Measurements from ENCODE around the gene PHACTR3. TPM values are rescaled to one million over a fixed set of nuclear protein-coding genes. Genes with fewer than 3 reads are reported as not detected.

PHACTR3 gene
- total and polyA plus RNA-seq, 10 donors: 1.4 to 15.0 (median 8.6) TPM

DNA sequence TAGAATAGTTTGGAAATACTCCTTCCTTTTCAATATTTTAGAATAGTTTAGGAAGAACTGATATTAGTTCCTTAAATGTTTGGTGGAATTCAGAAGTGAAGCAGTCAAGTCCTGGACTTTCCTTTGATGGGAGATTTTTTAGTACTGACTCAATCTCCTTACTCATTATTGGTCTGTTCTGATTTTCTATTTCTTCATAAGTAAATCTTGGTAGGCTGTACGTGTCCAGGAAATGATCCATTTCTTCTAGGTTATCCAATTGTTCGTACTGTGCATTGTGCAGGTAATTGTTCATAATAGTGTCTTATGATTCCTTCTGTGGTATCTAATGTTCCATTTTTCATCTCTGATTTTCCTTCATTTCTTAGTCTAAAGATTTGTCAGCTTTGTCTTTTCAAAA lies 190.2 kb downstream of the PHACTR3 start:
- Histone ChIP-seq H3K4me3 (no peak overlapping the region), H3K27me3 (replicated peaks in 1 of 7) (no peaks in the 10 kb centered on the region), H3K4me1 (no peaks in the 10 kb centered on the region), H3K9me3 (peaks cover 4 to 54% (median 44%) of the 10 kb centered on the region in 8 donors), H3K27ac (no peak overlapping the region), H3K36me3 (no peaks in the 10 kb centered on the region)
- no peak for TF ChIP-seq POLR2A (IDR thresholded peaks at IDR 0.05)
- no peak for TF ChIP-seq CTCF (IDR thresholded peaks at IDR 0.05 in 8 of 11, conservative IDR thresholded peaks at IDR 0.05 in 3 of 11)
- no peak for TF ChIP-seq POLR2AphosphoS5 (IDR thresholded peaks at IDR 0.05)
- intact Hi-C loops (cut with DNase I; ENCODE audit: low total_unique reads): no loop called here
- 61 to 76% (median 75%) methylated on average over 2 of the region's 2 CpGs for WGBS, 5 donors
- DNase-seq: no peak

DNA sequence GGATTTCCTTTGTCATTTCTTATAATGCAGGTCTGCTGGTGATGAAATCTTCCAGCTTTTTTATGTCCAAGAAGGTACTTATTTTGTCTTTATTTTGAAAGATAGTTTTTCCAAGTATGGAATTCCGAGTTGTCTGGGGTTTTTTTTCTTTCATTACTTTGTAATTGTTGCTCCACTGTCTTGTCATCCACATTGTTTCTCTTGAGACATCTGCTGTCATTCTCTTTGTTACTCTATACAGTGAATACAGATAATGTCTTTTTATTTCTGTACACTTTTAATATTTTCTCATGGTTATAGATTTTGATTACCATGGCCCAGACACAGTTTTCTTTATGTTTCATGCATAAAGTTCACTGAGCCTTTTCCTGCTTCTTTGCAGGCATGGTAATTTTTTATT lies 196.0 kb downstream of the PHACTR3 start:
- DNase-seq: no peak
- TF ChIP-seq POLR2A (IDR thresholded peaks at IDR 0.05) (no peak), POLR2AphosphoS5 (IDR thresholded peaks at IDR 0.05) (no peak), CTCF (IDR thresholded peaks at IDR 0.05 in 8 of 11, conservative IDR thresholded peaks at IDR 0.05 in 3 of 11) (no peak)
- H3K27me3 ChIP-seq (replicated peaks in 1 of 7): peaks cover 0 to under 1% (median 0%) of the 10 kb centered on the region in 7 donors
- H3K4me1 ChIP-seq: no peaks in the 10 kb centered on the region
- no peaks in the 10 kb centered on the region for H3K36me3 ChIP-seq
- H3K4me3 ChIP-seq: no peak overlapping the region
- WGBS, 5 donors: 43 to 76% (median 53%) methylated on average over 1 of the region's 1 CpG
- no peak overlapping the region for H3K27ac ChIP-seq
- intact Hi-C loops (cut with DNase I; ENCODE audit: low total_unique reads): no loop called here
- peaks cover 7 to 50% (median 44%) of the 10 kb centered on the region in 8 donors for H3K9me3 ChIP-seq

GRCh38 chr20:59802018-59802417 lies 197.7 kb downstream of the PHACTR3 start:
- intact Hi-C loops (cut with DNase I; ENCODE audit: low total_unique reads): no loop called here
- H3K36me3 ChIP-seq: no peaks in the 10 kb centered on the region
- no peak overlapping the region for H3K4me3 ChIP-seq
- no peaks in the 10 kb centered on the region for H3K4me1 ChIP-seq
- H3K27me3 ChIP-seq (replicated peaks in 1 of 7): peaks cover 0 to 11% (median 0%) of the 10 kb centered on the region in 7 donors
- 75 to 84% (median 78%) methylated on average over 4 of the region's 4 CpGs for WGBS, 5 donors
- H3K27ac ChIP-seq: no peak overlapping the region
- peaks cover 3 to 35% (median 27%) of the 10 kb centered on the region in 8 donors for H3K9me3 ChIP-seq
- DNase-seq: no peak
- TF ChIP-seq CTCF (IDR thresholded peaks at IDR 0.05 in 8 of 11, conservative IDR thresholded peaks at IDR 0.05 in 3 of 11) (no peak), POLR2AphosphoS5 (IDR thresholded peaks at IDR 0.05) (no peak), POLR2A (IDR thresholded peaks at IDR 0.05) (no peak)

DNA sequence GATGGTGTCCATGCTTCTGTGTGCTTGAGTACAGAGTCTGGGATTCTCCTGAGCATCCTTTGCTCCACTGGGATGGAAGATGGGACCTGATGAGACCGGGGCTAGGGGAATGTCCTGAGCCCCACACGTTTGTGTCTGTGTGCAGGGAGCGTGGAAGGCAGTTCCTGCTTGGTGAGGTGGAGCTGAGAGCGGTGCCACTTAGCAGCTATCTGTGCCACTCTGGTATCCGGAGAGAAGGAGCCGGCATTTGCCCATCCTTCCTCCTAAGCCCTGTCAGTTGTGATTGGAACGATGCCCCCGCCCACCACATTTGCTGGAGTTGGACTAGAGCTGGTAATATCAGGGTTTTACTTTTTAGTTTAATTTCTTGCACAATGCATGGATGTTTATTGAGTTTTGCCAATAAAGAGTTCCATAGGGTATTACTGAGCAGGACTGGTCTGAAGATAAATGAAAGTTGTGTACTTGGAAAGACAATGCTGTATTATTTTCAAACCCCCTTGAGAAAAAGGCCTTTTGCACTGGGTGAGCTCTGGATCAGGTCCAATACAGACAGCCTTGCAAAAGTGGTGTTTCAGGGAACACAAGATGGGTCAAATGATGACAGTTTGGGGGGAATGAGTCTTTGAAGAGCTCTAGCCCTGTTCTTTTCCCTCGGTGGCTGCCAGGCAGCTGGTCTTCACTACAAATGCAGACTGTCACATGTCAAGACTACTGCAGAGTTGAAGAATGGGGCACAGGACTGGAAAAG lies 198.3 kb downstream of the PHACTR3 start:
- no peaks in the 10 kb centered on the region for H3K36me3 ChIP-seq
- peaks cover 0 to 11% (median 0%) of the 10 kb centered on the region in 7 donors for H3K27me3 ChIP-seq (replicated peaks in 1 of 7)
- peak; percentile 35 for DNase-seq
- H3K27ac ChIP-seq: no peak overlapping the region
- intact Hi-C loops (cut with DNase I; ENCODE audit: low total_unique reads): no loop called here
- no peaks in the 10 kb centered on the region for H3K4me1 ChIP-seq
- peaks cover 3 to 29% (median 21%) of the 10 kb centered on the region in 8 donors for H3K9me3 ChIP-seq
- TF ChIP-seq CTCF (IDR thresholded peaks at IDR 0.05 in 8 of 11, conservative IDR thresholded peaks at IDR 0.05 in 3 of 11): no peak
- no peak for TF ChIP-seq POLR2A (IDR thresholded peaks at IDR 0.05)
- TF ChIP-seq POLR2AphosphoS5 (IDR thresholded peaks at IDR 0.05): no peak
- 81 to 89% (median 84%) methylated on average over 9 of the region's 9 CpGs for WGBS, 5 donors
- no peak overlapping the region for H3K4me3 ChIP-seq

All from spleen (tissue), 11 donors.